ENCODE results near the gene CELA1. TPM values are rescaled to one million over a fixed set of nuclear protein-coding genes. Genes with fewer than 3 reads are reported as not detected.
A peak's percentile ranks its signal among the peaks of the same experiment; 100 is the strongest.
"Not testable (repeated sequence)": the region's sequence is repeated elsewhere in the genome, so short reads cannot be mapped to it uniquely, and the experiment has no call there.

Gene CELA1
- total RNA-seq, 1 experiment from 2014 or later = not detected

- not testable (repeated sequence) for DNase-seq (ENCODE audit: low spot score)
Observed at GRCh38 chr12:51318057-51318806, 28.2 kb downstream of the CELA1 start.

GRCh38 chr12:51311389-51311788 is 35.1 kb downstream of the CELA1 start:
- no peak for DNase-seq (ENCODE audit: low spot score)

- DNase-seq (ENCODE audit: low spot score) = peak; percentile 84
Observed at GRCh38 chr12:51307655-51308593, 38.6 kb downstream of the CELA1 start.

- no peak for DNase-seq (ENCODE audit: low spot score)
Observed at GRCh38 chr12:51306507-51306906, 40.0 kb downstream of the CELA1 start.

- DNase-seq (ENCODE audit: low spot score) = not testable (repeated sequence)
Observed at GRCh38 chr12:51300768-51301167, 45.7 kb downstream of the CELA1 start.

GRCh38 chr12:51295651-51296050 is 50.8 kb downstream of the CELA1 start:
- DNase-seq (ENCODE audit: low spot score) = no peak

- not testable (repeated sequence) for DNase-seq (ENCODE audit: low spot score)
Observed at GRCh38 chr12:51294097-51294496, 52.4 kb downstream of the CELA1 start.

- DNase-seq (ENCODE audit: low spot score) = no peak
Observed at GRCh38 chr12:51293696-51294095, 52.8 kb downstream of the CELA1 start.

GRCh38 chr12:51291603-51292513 is 54.6 kb downstream of the CELA1 start:
- DNase-seq (ENCODE audit: low spot score) = not testable (repeated sequence)

- DNase-seq (ENCODE audit: low spot score) = no peak
Observed at GRCh38 chr12:51285843-51286242, 60.6 kb downstream of the CELA1 start.

GRCh38 chr12:51281202-51281924 is 65.1 kb downstream of the CELA1 start:
- DNase-seq (ENCODE audit: low spot score) = no peak

Other genes with a start within 250 kb of the CELA1 start
- gene TFCP2, start 173.5 kb downstream of the CELA1 start, total RNA-seq (2014; rRNA removed; shearing (Covaris generic)) = 8.1 and 19.7 TPM in 2 replicates
- 0.81 and 1.0 TPM in 2 replicates for gene POU6F1, start 128.6 kb downstream of the CELA1 start, total RNA-seq (2014; rRNA removed; shearing (Covaris generic))
- 187 and 225 TPM in 2 replicates for gene DAZAP2, start 107.9 kb downstream of the CELA1 start, total RNA-seq (2014; rRNA removed; shearing (Covaris generic))
- gene SMAGP, start 76.3 kb downstream of the CELA1 start, total RNA-seq (2014; rRNA removed; shearing (Covaris generic)) = 11.2 and 16.8 TPM in 2 replicates
- gene BIN2, start 22.5 kb downstream of the CELA1 start, total RNA-seq (2014; rRNA removed; shearing (Covaris generic)) = not detected in 2 replicates
- gene GALNT6, start 44.7 kb upstream of the CELA1 start, total RNA-seq (2014; rRNA removed; shearing (Covaris generic)) = 16.5 and 38.0 TPM in 2 replicates
- gene SLC4A8, start 78.2 kb upstream of the CELA1 start, total RNA-seq (2014; rRNA removed; shearing (Covaris generic)) = 7.5 and 14.4 TPM in 2 replicates
- 1.8 and 2.4 TPM in 2 replicates for gene SCN8A, start 244.6 kb upstream of the CELA1 start, total RNA-seq (2014; rRNA removed; shearing (Covaris generic))